ENCODE data around the gene STATH.
"Not testable (repeated sequence)": the region's sequence is repeated elsewhere in the genome, so short reads cannot be mapped to it uniquely, and the experiment has no call there.

The STATH gene, protein sequence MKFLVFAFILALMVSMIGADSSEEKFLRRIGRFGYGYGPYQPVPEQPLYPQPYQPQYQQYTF

DNA sequence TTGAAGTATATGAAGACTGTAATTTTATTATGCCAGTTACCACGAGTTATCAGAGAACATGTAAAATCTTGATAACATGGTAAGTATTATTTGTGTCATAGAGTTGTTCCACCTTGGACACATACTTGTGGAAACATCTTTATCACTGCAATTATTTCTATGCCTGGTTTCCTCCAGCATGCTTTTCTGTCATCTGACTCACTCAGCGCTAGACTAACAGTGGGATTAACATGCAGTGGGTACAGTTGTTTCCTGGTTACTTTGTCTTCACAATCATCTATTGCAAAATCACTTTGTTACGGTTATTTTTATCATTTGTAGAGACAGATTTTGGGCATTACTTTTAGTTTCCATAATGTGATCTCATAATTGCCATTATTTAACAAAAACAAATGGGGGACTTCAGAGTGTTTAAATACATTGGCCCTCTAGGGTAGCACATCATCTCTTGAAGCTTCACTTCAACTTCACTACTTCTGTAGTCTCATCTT is at the start of gene STATH:
Gene STATH (plus strand): TSS at position 441 of the 491 bp plus-strand sequence. CDS start 2,472 bp downstream, outside the sequence.
- DNase-seq (ENCODE audit: low spot score): no peak

GRCh38 chr4:69951602-69952001 is 44.2 kb upstream of the STATH start:
- no peak for DNase-seq (ENCODE audit: low spot score)

DNA sequence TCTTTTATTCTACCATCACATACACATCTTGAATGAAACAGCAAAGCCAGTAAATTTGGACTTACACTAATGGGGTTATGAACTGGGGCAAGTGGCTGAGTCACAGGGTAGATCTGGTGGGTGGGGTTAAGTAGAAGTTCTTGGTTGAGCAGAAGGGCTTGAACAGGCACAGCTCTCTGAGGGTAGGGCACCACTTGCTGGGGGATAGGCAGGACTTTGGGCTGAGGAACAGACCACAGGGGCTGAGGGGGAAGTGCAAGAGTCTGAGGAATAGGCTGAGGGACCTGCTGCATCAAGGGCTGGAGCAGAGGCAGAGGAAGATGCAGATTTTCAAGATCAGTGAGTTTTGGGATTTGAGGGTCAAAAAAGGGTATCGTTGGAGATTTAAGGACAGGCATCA is 38.6 kb upstream of the STATH start:
- no peak for DNase-seq (ENCODE audit: low spot score)

DNA sequence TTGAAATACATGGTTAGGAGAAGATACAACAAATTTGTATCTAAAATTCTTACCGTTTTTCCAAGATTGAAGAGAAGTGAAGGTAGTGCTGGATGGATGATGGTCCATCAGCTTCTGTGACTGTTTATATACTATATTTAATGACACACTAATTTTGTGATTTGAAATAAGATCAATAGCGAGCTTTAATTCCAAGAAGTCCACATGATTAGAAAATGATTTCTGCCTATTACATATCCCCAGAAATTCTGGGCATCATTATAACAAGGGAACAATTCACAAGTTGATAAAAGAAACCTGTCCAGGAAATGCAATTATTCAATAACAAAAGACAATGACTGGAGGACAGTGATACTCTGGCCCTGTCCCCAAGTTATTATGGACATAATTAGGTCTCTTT is 30.1 kb upstream of the STATH start, which contains the start of gene CSN2:
Gene CSN2 (minus strand): TSS at position 101 of the 400 bp plus-strand sequence. CDS start 4,733 bp downstream, outside the sequence.
- DNase-seq (ENCODE audit: low spot score): no peak

DNA sequence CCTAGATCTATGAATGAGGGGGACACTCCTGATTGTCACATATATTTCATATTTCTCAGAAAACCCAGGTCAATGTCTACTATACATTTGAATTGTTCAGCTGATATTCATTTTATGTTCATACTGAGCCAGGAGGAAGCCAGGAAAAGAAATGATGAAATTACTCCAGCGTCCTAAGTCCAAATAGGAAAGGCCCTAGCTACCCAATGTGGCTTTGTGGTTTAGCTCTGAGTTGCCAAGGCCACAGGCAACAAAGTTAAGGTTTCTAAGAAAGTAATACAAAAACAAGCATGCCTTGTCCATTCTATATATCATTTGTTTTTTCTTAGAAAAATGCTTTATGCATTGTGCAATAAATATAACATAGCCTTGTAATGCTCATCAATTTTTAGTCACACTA is 25.7 kb upstream of the STATH start:
- DNase-seq (ENCODE audit: low spot score): no peak

DNA sequence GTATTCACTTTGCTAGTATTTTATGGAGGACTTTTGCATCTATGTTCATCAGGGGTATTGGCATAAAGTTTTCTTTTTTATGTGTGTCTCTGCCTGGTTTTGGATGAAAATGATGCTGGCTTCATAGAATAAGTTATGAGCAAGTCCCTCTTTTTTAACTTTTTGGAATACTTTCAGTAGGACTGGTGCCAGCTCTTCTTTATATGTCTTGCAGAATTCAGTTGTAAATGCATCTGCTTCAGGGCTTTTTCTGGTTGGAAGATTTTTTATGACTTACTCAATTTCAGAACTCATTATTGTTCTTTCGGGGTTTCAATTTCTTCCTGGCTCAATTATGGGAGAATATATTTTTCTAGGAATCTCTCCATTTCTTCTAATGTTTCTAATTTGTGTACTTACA is 21.1 kb upstream of the STATH start:
- no peak for DNase-seq (ENCODE audit: low spot score)

GRCh38 chr4:69977582-69977981 is 18.2 kb upstream of the STATH start:
- no peak for DNase-seq (ENCODE audit: low spot score)

DNA sequence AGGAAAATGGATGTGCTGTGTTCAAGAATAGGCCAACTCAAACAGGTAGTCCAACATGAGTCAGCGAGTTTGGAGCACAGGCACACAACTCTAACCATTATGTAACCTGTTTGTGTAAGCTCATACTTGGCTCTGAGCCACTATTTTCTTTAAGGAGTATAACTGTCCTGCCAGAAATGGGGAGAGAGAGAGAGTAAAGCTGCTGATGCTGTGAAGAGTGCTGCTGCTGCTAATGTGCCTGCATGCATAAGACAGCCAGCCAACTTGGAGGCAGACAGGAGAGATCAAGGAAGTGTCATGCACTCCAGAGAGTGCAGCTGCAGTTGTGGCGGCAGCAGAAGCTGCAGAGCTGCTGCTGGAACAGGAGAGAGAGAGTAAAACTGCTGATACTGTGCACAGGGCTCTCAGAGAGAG is 11.7 kb upstream of the STATH start:
- DNase-seq (ENCODE audit: low spot score): no peak

DNA sequence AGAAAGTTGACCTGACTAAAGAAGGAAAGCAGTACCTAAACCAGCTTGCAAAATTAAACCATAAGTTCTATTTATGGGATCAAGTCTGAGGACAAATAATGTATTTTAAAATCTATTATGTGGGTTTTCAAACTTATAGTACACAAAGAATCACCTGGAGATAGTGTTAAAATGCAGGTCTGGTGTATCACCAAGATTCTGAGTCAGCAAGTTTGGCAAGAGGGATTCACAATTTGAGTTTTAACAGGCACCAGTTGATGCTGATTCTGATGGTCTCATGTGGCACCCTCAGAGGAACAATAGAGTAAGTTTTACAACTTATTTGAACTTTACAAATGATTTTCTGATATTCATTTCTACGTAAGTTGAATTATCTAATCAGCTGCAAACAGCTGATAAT is 9.1 kb upstream of the STATH start:
- no peak for DNase-seq (ENCODE audit: low spot score)

DNA sequence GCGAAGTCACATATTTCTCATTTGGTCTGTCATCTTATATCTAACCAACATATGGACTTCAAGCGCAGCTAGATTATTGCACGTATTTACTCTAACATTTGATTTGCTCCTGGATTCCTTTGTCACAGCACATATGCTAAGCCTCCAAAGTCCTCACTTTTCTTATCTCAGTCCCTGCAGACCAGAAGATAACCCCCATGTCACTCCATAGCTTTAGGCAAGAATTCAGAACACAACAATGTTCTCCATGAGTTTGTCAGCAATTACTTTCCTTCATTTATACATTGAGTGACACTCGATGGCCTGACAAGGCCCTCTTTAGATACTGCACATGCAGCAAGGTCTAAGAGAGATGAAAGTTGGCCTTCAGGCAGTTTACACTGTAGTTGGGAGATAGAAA is 4.8 kb upstream of the STATH start:
- no peak for DNase-seq (ENCODE audit: low spot score)

GRCh38 chr4:69994782-69995181 is 984 bp upstream of the STATH start:
- DNase-seq (ENCODE audit: low spot score): no peak

DNA sequence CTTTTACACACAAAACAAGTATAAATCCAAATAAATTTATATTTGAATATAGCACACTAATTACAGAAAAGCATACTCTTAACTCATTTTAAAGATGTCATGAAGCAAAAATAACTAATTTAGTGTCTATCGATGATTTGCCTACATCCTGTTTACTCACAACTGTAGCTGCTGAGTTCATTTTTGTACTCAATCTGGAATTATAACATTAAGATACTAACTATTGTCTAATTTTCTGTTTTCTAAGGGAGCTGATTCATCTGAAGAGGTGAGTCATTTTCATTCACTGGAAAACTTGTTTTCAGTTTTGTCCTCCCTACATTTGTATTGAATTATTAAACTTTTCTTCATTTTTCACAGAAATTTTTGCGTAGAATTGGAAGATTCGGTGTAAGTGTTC is 3.7 kb downstream of the STATH start:
- no peak for DNase-seq (ENCODE audit: low spot score)

DNA sequence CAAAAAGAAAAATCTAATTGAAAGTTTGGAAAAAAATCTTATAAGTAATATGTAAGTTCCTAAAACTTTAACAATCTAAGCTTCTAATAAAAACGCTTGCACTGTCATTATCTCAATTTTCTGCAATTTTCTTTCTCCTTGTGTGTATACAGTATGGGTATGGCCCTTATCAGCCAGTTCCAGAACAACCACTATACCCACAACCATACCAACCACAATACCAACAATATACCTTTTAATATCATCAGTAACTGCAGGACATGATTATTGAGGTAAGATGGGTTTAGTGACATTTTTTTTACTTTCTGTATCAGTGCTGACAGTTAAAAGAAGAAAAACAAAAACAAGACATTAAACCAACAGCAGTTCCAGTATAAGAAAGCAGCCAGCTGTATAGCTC is 4.9 kb downstream of the STATH start:
- no peak for DNase-seq (ENCODE audit: low spot score)

- DNase-seq (ENCODE audit: low spot score): no peak
These were observed 6.7 kb downstream of the STATH start for GRCh38 chr4:70002507-70002906.

GRCh38 chr4:70008771-70009170 is 13.0 kb downstream of the STATH start:
- DNase-seq (ENCODE audit: low spot score): no peak

GRCh38 chr4:70019006-70019405 is 23.2 kb downstream of the STATH start:
- DNase-seq (ENCODE audit: low spot score): not testable (repeated sequence)

- DNase-seq (ENCODE audit: low spot score): no peak
These were observed 27.5 kb downstream of the STATH start for GRCh38 chr4:70023218-70023617.

- DNase-seq (ENCODE audit: low spot score): no peak
These were observed 31.2 kb downstream of the STATH start for GRCh38 chr4:70027011-70027410.

DNA sequence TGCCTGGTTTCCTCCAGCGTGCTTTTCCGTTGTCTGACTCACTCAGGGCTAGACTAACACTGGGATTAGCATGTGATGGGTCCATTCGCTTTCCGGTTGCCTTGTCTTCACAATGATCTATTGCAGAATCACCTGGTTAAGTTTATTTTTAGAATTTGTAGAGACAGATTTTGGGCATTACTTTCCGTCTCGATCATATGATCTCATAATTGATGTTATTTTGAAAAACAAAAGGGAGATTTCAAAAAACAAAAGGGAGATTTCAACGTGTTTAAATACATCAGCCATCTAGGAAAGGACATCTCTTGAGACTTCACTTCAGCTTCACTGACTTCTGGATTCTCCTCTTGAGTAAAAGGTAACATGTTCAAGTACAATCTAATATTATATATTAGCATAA is 32.4 kb downstream of the STATH start, which contains the start of gene HTN3:
Gene HTN3 (plus strand): TSS at position 301 of the 400 bp plus-strand sequence. CDS start 2,282 bp downstream, outside the sequence.
- DNase-seq (ENCODE audit: low spot score): not testable (repeated sequence)

DNA sequence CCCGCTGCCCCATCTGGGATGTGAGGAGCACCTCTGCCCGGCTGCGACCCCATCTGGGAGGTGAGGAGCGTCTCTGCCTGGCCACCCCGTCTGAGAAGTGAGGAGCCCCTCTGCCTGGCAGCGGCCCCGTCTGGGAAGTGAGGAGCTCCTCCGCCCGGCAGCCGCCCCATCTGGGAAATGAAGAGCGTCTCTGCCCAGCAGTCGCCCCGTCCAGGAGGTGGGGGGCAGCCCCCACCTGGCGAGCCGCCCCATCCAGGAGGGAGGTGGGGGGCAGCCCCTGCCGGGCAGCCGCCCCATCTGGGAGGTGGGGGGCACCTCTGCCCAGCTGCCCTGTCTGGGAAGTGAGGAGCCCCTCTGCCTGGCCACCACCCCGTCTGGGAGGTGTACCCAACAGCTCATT is 41.8 kb downstream of the STATH start:
- DNase-seq (ENCODE audit: low spot score): not testable (repeated sequence)

GRCh38 chr4:70039928-70040327 is 44.2 kb downstream of the STATH start:
- not testable (repeated sequence) for DNase-seq (ENCODE audit: low spot score)

DNA sequence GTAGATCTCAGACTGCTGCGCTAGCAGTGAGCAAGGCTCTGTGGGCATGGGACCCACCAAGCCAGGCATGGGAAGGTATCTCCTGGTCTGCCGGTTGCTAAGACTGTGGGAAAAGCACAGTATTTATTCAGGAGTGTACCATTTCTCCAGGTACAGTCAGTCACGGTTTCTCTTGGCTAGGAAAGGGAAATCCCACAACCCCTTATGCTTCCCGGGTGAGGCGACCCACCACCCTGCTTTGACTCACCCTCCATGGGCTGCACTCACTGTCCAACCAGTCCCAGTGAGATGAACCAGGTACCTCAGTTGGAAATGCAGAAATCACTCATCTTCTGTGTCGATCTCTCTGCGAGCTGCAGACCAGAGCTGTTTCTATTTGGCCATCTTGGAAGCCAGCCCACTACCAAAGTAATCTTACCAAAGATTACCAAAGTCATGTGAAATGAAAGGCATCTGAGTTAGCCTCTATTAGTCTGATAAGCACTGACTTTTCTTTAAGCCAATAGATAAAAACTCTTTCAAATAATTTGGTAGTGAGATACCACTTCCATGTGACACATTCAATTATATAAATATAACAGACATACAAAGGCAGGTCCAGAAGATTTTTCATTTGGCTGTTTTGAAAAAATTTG is 46.0 kb downstream of the STATH start:
- no peak for DNase-seq (ENCODE audit: low spot score)

- not testable (repeated sequence) for DNase-seq (ENCODE audit: low spot score)
These were observed 54.4 kb downstream of the STATH start, which contains the start of gene HTN1 for GRCh38 chr4:70050138-70050537. Gene HTN1 (plus strand): TSS chr4:70050438. CDS start chr4:70053077, 2,639 bp downstream.

All from AG08395 (cell line).